MCF 10A (cell line): ENCODE data around the gene CD248. TPM values are rescaled to one million over a fixed set of nuclear protein-coding genes. Genes with fewer than 3 reads are reported as not detected.

Experiments used
- BruUV-seq: library from RNA; stranded (reverse); fragments of 400-500 nt; replicated peaks from 2 replicates; lab custom pipeline; 2021; lab: Mats Ljungman, UMichigan
- CTCF ChIA-PET: fragments of 300-600 bp; sonication (Branson Sonifier 250); formaldehyde crosslinking; extraction: SDS; loops from one replicate; lab custom pipeline; 2021; ENCODE audit warnings: antibody characterized with exemption, inconsistent platforms; lab: Yijun Ruan, JAX
- POLR2A ChIA-PET: fragments of 300-600, 350-650 bp; sonication (Branson Sonifier 250); formaldehyde crosslinking; extraction: SDS; loops from one replicate; lab custom pipeline; 2020; ENCODE audit warnings: antibody characterized with exemption, inconsistent platforms; lab: Yijun Ruan, JAX
- DNase-seq: peaks from one replicate; pipeline ENCODE4 v3.0.0-alpha.2; 2018; ENCODE audit not compliant: unreplicated experiment
- H3K27ac Mint-ChIP-seq: one replicate; pipeline ENCODE4 v1.8.0; 2022; ENCODE audit warnings: mild to moderate bottlenecking, low read depth, mixed read lengths; ENCODE audit not compliant: unreplicated experiment
- H3K27me3 Mint-ChIP-seq: one replicate; pipeline ENCODE4 v1.8.0; 2022; ENCODE audit warnings: mixed read lengths; ENCODE audit not compliant: insufficient read depth, unreplicated experiment
- H3K36me3 Mint-ChIP-seq: one replicate; pipeline ENCODE4 v1.8.0; 2022; ENCODE audit warnings: mild to moderate bottlenecking, moderate library complexity, mixed read lengths; ENCODE audit not compliant: insufficient read depth, unreplicated experiment
- H3K4me1 Mint-ChIP-seq: one replicate; pipeline ENCODE4 v1.8.0; 2022; ENCODE audit warnings: mixed read lengths; ENCODE audit not compliant: insufficient read depth, unreplicated experiment
- H3K4me3 Mint-ChIP-seq: one replicate; pipeline ENCODE4 v1.8.0; 2022; ENCODE audit warnings: mild to moderate bottlenecking, moderate library complexity, mixed read lengths; ENCODE audit not compliant: unreplicated experiment
- H3K9me3 Mint-ChIP-seq: one replicate; pipeline ENCODE4 v1.8.0; 2022; ENCODE audit warnings: mixed read lengths; ENCODE audit not compliant: unreplicated experiment
- intact Hi-C: fragments of 100-400 bp; cut with micrococcal nuclease; formaldehyde crosslinking; loops from 2 replicates; pipeline ENCODE4 v1.14.1; 2022
- total RNA-seq: library from RNA; stranded (reverse); gene quantifications from 2 replicates; pipeline ENCODE4 v1.2.3, GENCODE V29; 2022
- TF ChIP-seq, protein P1 (sequence below): fragments of 200-600 bp; IDR thresholded peaks from one replicate; pipeline ENCODE4 v1.8.0; 2022; ENCODE audit warnings: antibody characterized with exemption, mild to moderate bottlenecking; ENCODE audit not compliant: unreplicated experiment

CD248 gene
- total RNA-seq, 1 experiment from 2014 or later, result not detected

DNA sequence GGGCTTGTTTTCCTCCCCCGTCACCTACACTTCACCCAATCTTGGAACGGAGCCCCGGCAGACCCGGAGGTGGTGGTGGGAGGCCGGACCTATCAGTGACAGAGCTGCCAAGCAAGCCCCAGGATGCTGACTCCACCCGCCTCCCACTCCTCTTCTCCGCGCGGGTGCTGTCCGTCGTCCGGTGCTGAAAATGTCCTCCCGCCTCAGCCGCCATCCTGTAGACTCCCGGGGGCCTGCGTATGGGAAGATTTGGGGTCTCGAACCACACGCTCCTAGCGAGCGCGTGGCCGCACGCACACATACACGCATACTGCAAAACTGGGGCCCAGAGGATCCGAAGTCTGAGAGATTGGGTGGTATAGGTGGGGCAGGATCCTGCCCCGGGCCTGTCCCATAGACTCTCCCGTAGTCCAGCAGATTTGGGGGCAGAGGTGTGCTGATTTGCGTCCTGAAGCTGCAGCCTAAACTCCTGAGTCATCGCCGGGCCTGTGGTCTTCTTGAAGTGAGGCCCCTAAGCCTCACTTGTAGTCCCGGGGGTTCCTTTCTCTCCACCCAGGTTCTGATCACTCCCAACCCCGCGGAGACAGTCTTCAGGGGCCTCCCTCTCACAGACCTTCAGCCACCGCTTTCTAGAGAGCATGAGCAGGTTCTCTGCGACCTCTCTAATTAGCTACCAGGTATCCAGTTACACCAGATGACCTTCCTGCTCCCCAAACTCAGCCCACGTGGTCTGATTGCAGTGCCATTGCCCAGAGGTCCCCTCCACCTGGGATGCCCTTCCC is 27.1 kb downstream of the CD248 start:
- CTCF ChIA-PET, result interaction anchor here (0.5 to 1.7 kb wide), 5 partner anchors 10 to 97 kb away, joined by 3 to 4 read pairs (median 3); no protein-coding TSS in a partner anchor
- Mint-ChIP-seq H3K4me1 (peaks cover 12% of the 10 kb centered on the region), H3K27ac (peak overlapping the region; percentile 95), H3K4me3 (peak overlapping the region; percentile 90), H3K9me3 (no peaks in the 10 kb centered on the region), H3K27me3 (peaks cover 13% of the 10 kb centered on the region), H3K36me3 (peaks cover 7% of the 10 kb centered on the region)
- no peak for DNase-seq
- TF ChIP-seq, protein P1, sequence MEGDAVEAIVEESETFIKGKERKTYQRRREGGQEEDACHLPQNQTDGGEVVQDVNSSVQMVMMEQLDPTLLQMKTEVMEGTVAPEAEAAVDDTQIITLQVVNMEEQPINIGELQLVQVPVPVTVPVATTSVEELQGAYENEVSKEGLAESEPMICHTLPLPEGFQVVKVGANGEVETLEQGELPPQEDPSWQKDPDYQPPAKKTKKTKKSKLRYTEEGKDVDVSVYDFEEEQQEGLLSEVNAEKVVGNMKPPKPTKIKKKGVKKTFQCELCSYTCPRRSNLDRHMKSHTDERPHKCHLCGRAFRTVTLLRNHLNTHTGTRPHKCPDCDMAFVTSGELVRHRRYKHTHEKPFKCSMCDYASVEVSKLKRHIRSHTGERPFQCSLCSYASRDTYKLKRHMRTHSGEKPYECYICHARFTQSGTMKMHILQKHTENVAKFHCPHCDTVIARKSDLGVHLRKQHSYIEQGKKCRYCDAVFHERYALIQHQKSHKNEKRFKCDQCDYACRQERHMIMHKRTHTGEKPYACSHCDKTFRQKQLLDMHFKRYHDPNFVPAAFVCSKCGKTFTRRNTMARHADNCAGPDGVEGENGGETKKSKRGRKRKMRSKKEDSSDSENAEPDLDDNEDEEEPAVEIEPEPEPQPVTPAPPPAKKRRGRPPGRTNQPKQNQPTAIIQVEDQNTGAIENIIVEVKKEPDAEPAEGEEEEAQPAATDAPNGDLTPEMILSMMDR, result no peak
- POLR2A ChIA-PET, result interaction anchor here (0.6 to 4.6 kb wide), 33 partner anchors 8 to 1914 kb away, joined by 3 to 27 read pairs (median 4); partner anchors contain the start of genes B4GAT1, BRMS1, CD248 and DPP3
- BruUV-seq, result TSS peak; percentile 83
- intact Hi-C loops, result loop anchor here (1.0 to 2.0 kb wide), 2 partner anchors 21 to 23 kb away; partner anchors contain the start of gene RAB1B

DNA sequence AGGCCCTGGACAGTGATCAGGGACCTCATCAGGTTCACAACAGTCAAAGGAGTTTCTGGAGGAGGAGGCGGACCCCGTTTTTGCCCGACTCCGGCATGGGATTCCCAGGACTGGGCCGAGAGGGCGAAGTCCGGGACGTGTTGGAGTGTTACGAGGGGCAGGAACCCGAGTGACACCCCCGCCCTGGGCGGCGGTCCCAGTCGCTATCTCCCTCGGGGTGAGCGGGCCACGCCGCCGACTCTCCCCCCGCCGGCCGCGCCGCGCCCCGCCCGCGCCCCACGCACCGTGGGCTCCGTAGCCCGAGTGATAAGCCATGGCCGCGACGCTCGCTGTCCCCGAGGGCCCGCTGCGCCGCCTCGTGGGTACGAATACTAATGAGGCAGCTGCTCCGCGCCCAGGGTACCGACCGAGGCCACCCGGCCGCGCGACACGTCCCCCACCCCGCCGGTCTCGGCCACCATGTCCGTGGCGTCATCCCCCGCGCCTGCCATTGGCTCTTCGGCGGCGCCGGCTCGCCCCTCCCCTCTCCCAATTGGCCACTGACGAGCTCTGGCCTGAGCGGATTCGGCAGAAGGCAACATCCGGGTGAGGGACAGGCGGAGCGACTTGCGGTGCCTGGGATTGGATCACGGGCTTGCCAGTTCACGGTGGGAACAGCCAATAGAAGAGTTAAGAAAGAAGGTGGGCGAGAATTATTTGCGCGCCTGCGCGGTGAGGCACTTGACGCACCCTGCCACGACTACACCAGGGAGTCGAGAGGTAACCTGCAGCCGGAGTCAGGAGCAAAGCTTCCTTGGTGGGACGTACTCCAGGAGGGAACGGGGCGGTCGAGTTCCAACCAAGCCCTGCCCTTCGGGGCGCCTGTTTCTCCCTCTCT is 27.9 kb downstream of the CD248 start, which contains the start of gene YIF1A:
TSS of gene YIF1A (minus strand) at position 473 of the 877 bp plus-strand sequence. CDS start at position 315, 158 bp downstream.
- intact Hi-C loops, result loop anchor here (1.0 to 2.0 kb wide), 2 partner anchors 21 to 24 kb away; partner anchors contain the start of gene RAB1B
- Mint-ChIP-seq H3K36me3 (peaks cover 7% of the 10 kb centered on the region), H3K27me3 (peaks cover 13% of the 10 kb centered on the region), H3K27ac (peak within 1 kb of the TSS; percentile 95), H3K4me3 (peak within 1 kb of the TSS; percentile 90), H3K4me1 (peaks cover 12% of the 10 kb centered on the region), H3K9me3 (no peaks in the 10 kb centered on the region)
- TF ChIP-seq, protein P1, result no peak
- CTCF ChIA-PET, result interaction anchor here (0.5 to 1.7 kb wide), 7 partner anchors 22 to 296 kb away, joined by 3 to 7 read pairs (median 3); no protein-coding TSS in a partner anchor
- BruUV-seq, result no TSS peak
- POLR2A ChIA-PET, result interaction anchor here (0.6 to 4.6 kb wide), 37 partner anchors 9 to 1913 kb away, joined by 3 to 27 read pairs (median 4); partner anchors contain the start of genes B4GAT1, BRMS1, CD248 and DPP3
- DNase-seq, result peak; percentile 99

DNA sequence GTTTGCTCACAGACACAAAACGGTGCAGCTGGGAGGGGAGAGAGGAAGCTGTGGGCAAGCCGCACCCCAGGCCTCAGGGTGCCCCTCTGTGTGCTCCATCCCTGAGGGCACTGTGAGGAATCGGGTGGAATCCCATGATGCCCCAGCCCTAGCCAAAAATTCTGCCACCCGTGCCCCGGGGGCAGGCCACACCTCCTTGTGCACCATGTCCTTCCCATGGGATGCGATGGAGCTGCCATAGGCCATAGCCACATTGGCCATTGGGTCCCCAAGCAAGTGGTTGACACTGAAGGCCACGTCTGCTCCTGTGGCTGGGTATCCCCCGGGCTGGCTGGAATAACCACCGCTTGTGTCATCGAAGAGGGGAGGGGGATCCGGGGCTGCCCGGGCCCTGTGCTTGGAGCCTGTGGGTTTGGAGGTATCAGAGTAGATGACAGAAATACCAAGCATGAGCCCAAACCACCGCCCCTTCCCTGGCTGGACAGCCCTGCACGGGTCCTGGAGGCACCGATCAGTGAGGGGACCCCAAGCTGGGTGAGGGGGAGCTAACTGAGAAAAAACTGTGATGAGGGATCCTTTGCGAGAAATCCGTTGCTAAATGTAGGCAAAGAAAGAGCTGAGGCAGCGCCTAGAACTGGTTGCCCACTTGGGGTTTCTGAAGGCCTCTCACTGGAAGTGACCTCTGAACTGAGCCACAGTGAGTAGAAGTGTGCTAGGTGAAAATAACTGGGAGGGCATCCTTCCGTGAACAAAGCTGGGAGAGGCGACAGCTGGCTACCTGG is 28.8 kb downstream of the CD248 start:
- intact Hi-C loops, result loop anchor here (2.0 kb wide), 1 partner anchor 25 kb away; no protein-coding TSS in a partner anchor
- peaks cover 10% of the 10 kb centered on the region for H3K27me3 Mint-ChIP-seq
- H3K4me1 Mint-ChIP-seq, result peaks cover 12% of the 10 kb centered on the region
- ChIA-PET POLR2A (interaction anchor here (0.7 to 4.6 kb wide), 17 partner anchors 8 to 151 kb away, joined by 3 to 27 read pairs (median 6); partner anchors contain the start of genes B4GAT1, BRMS1, MRPL11 and RAB1B), CTCF (interaction anchor here (0.6 to 1.7 kb wide), 5 partner anchors 13 to 297 kb away, joined by 3 to 7 read pairs (median 4); no protein-coding TSS in a partner anchor)
- H3K9me3 Mint-ChIP-seq, result no peaks in the 10 kb centered on the region
- H3K4me3 Mint-ChIP-seq, result peak overlapping the region; percentile 90
- no peak for DNase-seq
- peaks cover 7% of the 10 kb centered on the region for H3K36me3 Mint-ChIP-seq
- TF ChIP-seq, protein P1, result no peak
- TSS peak; percentile 41 for BruUV-seq
- H3K27ac Mint-ChIP-seq, result peak overlapping the region; percentile 95
